ENCODE data around the gene CPEB4.

DNA sequence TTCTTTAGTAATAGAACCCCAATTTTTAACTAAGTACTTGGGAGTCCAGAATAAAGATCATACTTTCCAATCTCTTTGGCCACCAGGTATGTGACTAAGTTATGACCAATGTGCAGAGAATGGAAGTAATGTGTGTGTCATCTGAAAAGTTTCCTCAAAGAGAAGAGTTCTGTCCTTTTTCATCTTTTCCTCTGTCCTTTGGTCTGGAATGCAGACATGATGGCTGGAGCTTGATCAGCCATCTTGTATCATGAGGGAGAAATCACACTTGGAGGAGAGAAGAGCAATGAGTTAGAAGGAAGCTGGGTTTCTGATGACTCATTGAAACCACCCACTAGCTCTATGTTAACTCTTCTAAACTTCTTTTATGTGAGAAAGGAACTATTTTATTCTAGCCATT, 5.5 kb upstream of the CPEB4 start:
- TF ChIP-seq, protein P1, sequence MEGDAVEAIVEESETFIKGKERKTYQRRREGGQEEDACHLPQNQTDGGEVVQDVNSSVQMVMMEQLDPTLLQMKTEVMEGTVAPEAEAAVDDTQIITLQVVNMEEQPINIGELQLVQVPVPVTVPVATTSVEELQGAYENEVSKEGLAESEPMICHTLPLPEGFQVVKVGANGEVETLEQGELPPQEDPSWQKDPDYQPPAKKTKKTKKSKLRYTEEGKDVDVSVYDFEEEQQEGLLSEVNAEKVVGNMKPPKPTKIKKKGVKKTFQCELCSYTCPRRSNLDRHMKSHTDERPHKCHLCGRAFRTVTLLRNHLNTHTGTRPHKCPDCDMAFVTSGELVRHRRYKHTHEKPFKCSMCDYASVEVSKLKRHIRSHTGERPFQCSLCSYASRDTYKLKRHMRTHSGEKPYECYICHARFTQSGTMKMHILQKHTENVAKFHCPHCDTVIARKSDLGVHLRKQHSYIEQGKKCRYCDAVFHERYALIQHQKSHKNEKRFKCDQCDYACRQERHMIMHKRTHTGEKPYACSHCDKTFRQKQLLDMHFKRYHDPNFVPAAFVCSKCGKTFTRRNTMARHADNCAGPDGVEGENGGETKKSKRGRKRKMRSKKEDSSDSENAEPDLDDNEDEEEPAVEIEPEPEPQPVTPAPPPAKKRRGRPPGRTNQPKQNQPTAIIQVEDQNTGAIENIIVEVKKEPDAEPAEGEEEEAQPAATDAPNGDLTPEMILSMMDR (IDR thresholded peaks at IDR 0.05): no peak
- TF ChIP-seq EP300 (IDR thresholded peaks at IDR 0.05) (no peak), POLR2A (IDR thresholded peaks at IDR 0.05) (no peak), POLR2AphosphoS5 (IDR thresholded peaks at IDR 0.05) (no peak)
